Astrocyte (in vitro differentiated cells and primary cell): Measurements from ENCODE around the gene WFS1. TPM values are rescaled to one million over a fixed set of nuclear protein-coding genes. Genes with fewer than 3 reads are reported as not detected.

ENCODE experiments used
- DNase-seq: peaks from one replicate; pipeline ENCODE4 v3.0.0-alpha.2; 2010; ENCODE audit warnings: low read depth
- FAIRE-seq: peaks from 2 replicates; lab custom pipeline; 2011; peaks lifted over from hg19 to GRCh38; lab: Jason Lieb, UNC
- H2AFZ ChIP-seq: 2 replicates; pipeline ENCODE4 v1.6.0; 2012; ENCODE audit warnings: low read depth, low read length, inconsistent platforms
- H3K27ac ChIP-seq: 2 replicates; pipeline ENCODE4 v1.5.1; 2011; ENCODE audit warnings: low read depth, low read length, inconsistent platforms
- H3K27me3 ChIP-seq: 2 replicates; pipeline ENCODE4 v1.6.0; 2011; ENCODE audit warnings: low read length, inconsistent platforms; ENCODE audit not compliant: insufficient read depth
- H3K36me3 ChIP-seq: 2 replicates; pipeline ENCODE4 v1.5.1; 2011; ENCODE audit warnings: low read length, inconsistent platforms; ENCODE audit not compliant: insufficient read depth
- H3K4me1 ChIP-seq: 2 replicates; pipeline ENCODE4 v1.5.1; 2011; ENCODE audit warnings: low read length, inconsistent platforms; ENCODE audit not compliant: insufficient read depth
- H3K4me2 ChIP-seq: 2 replicates; pipeline ENCODE4 v1.6.0; 2012; ENCODE audit warnings: low read length, inconsistent platforms
- H3K4me3 ChIP-seq: 2 replicates; pipeline ENCODE4 v1.5.1; 2011; ENCODE audit warnings: low read depth, mild to moderate bottlenecking, low read length, inconsistent platforms; ENCODE audit not compliant: insufficient read depth
- H3K79me2 ChIP-seq: 2 replicates; pipeline ENCODE4 v1.6.0; 2012; ENCODE audit warnings: mild to moderate bottlenecking, low read length, inconsistent platforms; ENCODE audit not compliant: insufficient read depth
- H3K9ac ChIP-seq: 2 replicates; pipeline ENCODE4 v1.6.0; 2012; ENCODE audit warnings: mild to moderate bottlenecking, low read length, inconsistent platforms
- H3K9me3 ChIP-seq: 2 replicates; pipeline ENCODE4 v1.5.1; 2012; ENCODE audit warnings: low read depth, mild to moderate bottlenecking, low read length, inconsistent platforms; ENCODE audit not compliant: insufficient read depth
- H4K20me1 ChIP-seq: 2 replicates; pipeline ENCODE4 v1.6.0; 2012; ENCODE audit warnings: low read length, inconsistent platforms; ENCODE audit not compliant: insufficient read depth
- H3K27ac Mint-ChIP-seq: one replicate; pipeline ENCODE4 v1.8.0; 2021; ENCODE audit warnings: mild to moderate bottlenecking, mixed read lengths; ENCODE audit not compliant: unreplicated experiment
- H3K27me3 Mint-ChIP-seq: one replicate; pipeline ENCODE4 v1.8.0; 2021; ENCODE audit warnings: low read depth, mixed read lengths; ENCODE audit not compliant: unreplicated experiment
- H3K36me3 Mint-ChIP-seq: one replicate; pipeline ENCODE4 v1.8.0; 2021; ENCODE audit warnings: low read depth, mixed read lengths; ENCODE audit not compliant: unreplicated experiment
- H3K4me1 Mint-ChIP-seq: one replicate; pipeline ENCODE4 v1.8.0; 2021; ENCODE audit warnings: low read depth, mixed read lengths; ENCODE audit not compliant: unreplicated experiment
- H3K4me3 Mint-ChIP-seq: one replicate; pipeline ENCODE4 v1.8.0; 2021; ENCODE audit warnings: mild to moderate bottlenecking, moderate library complexity, mixed read lengths; ENCODE audit not compliant: unreplicated experiment
- H3K9me3 Mint-ChIP-seq: one replicate; pipeline ENCODE4 v1.8.0; 2021; ENCODE audit warnings: mild to moderate bottlenecking, mixed read lengths; ENCODE audit not compliant: unreplicated experiment
- CTCF ChIP-seq: IDR thresholded peaks from 2 replicates; pipeline ENCODE4 v1.5.1; 2011; ENCODE audit warnings: low read depth, mild to moderate bottlenecking, inconsistent platforms, low read length, moderate library complexity; ENCODE audit not compliant: insufficient read depth
- EZH2 ChIP-seq: IDR thresholded peaks from 2 replicates; pipeline ENCODE4 v1.6.1; 2012; ENCODE audit warnings: mild to moderate bottlenecking, low read length, inconsistent platforms; ENCODE audit not compliant: insufficient read depth
- total RNA-seq: library from RNA; stranded (reverse); gene quantifications from 2 replicates; pipeline ENCODE4 v1.2.1, GENCODE V29; 2021

The WFS1 gene
- total RNA-seq, 1 donor from 2014 or later = 39.0 TPM

- Histone ChIP-seq H3K9ac (no peak overlapping the region), H3K4me3 (no peak overlapping the region), H3K36me3 (no peaks in the 10 kb centered on the region), H3K79me2 (no peaks in the 10 kb centered on the region), H4K20me1 (peaks cover 3% of the 10 kb centered on the region), H2AFZ (no peak overlapping the region), H3K9me3 (no peaks in the 10 kb centered on the region), H3K27ac (no peak overlapping the region), H3K4me1 (peaks cover 3% of the 10 kb centered on the region), H3K27me3 (peaks cover 9% of the 10 kb centered on the region), H3K4me2 (no peak overlapping the region)
- FAIRE-seq (no peak), DNase-seq (no peak)
- no peak overlapping the region for H3K27ac Mint-ChIP-seq
- peaks cover 4% of the 10 kb centered on the region for H3K9me3 Mint-ChIP-seq
- peaks cover 27% of the 10 kb centered on the region for H3K27me3 Mint-ChIP-seq
- H3K4me1 Mint-ChIP-seq = peaks cover 6% of the 10 kb centered on the region
- TF ChIP-seq CTCF = no peak
- TF ChIP-seq EZH2 = no peak
- no peak overlapping the region for H3K4me3 Mint-ChIP-seq
- no peaks in the 10 kb centered on the region for H3K36me3 Mint-ChIP-seq
Observed at GRCh38 chr4:6253961-6254360, 15.7 kb upstream of the WFS1 start.

GRCh38 chr4:6256141-6256540 lies 13.5 kb upstream of the WFS1 start:
- no peak overlapping the region for H3K4me3 ChIP-seq
- peaks cover 4% of the 10 kb centered on the region for H3K27me3 ChIP-seq
- no peaks in the 10 kb centered on the region for H3K36me3 Mint-ChIP-seq
- no peak overlapping the region for H3K27ac ChIP-seq
- H3K4me1 ChIP-seq = peaks cover 3% of the 10 kb centered on the region
- FAIRE-seq (no peak), DNase-seq (no peak)
- no peak overlapping the region for H3K9ac ChIP-seq
- peaks cover 6% of the 10 kb centered on the region for H3K4me1 Mint-ChIP-seq
- H4K20me1 ChIP-seq = peaks cover under 1% of the 10 kb centered on the region
- H3K27ac Mint-ChIP-seq = no peak overlapping the region
- peaks cover 25% of the 10 kb centered on the region for H3K27me3 Mint-ChIP-seq
- H3K4me2 ChIP-seq = no peak overlapping the region
- no peaks in the 10 kb centered on the region for H3K79me2 ChIP-seq
- H3K9me3 ChIP-seq = no peaks in the 10 kb centered on the region
- H3K9me3 Mint-ChIP-seq = peaks cover 4% of the 10 kb centered on the region
- no peak for TF ChIP-seq CTCF
- TF ChIP-seq EZH2 = no peak
- no peaks in the 10 kb centered on the region for H3K36me3 ChIP-seq
- no peak overlapping the region for H2AFZ ChIP-seq
- H3K4me3 Mint-ChIP-seq = no peak overlapping the region

- peaks cover 31% of the 10 kb centered on the region for H3K27me3 Mint-ChIP-seq
- H3K9ac ChIP-seq = peak overlapping the region; percentile 38
- no peaks in the 10 kb centered on the region for H3K36me3 Mint-ChIP-seq
- no peaks in the 10 kb centered on the region for H3K9me3 ChIP-seq
- H3K9me3 Mint-ChIP-seq = peaks cover 4% of the 10 kb centered on the region
- FAIRE-seq = no peak
- H3K4me3 ChIP-seq = no peak overlapping the region
- H3K27me3 ChIP-seq = peaks cover 12% of the 10 kb centered on the region
- H3K36me3 ChIP-seq = no peaks in the 10 kb centered on the region
- H3K79me2 ChIP-seq = no peaks in the 10 kb centered on the region
- H3K4me1 Mint-ChIP-seq = peaks cover 6% of the 10 kb centered on the region
- no peak overlapping the region for H3K27ac Mint-ChIP-seq
- no peak overlapping the region for H3K27ac ChIP-seq
- no peaks in the 10 kb centered on the region for H4K20me1 ChIP-seq
- no peak overlapping the region for H3K4me3 Mint-ChIP-seq
- H2AFZ ChIP-seq = peak overlapping the region; percentile 64
- peak; percentile 12 for DNase-seq
- H3K4me1 ChIP-seq = peaks cover 3% of the 10 kb centered on the region
- TF ChIP-seq CTCF (no peak), EZH2 (no peak)
- peak overlapping the region; percentile 70 for H3K4me2 ChIP-seq
Observed at GRCh38 chr4:6257247-6258025, 12.2 kb upstream of the WFS1 start.
